DMS53 treated with DMSO at 0.1 percent for 48 hours (cell line): Measurements from ENCODE around the gene NTSR2.

Experiments
- DNase-seq: peaks from one replicate; lab custom pipeline; 2025; ENCODE audit not compliant: unreplicated experiment; lab: John Stamatoyannopoulos, UW

Gene NTSR2

GRCh38 chr2:11658208-11659114, 11.5 kb downstream of the NTSR2 start:
- DNase-seq, result no peak

DNA sequence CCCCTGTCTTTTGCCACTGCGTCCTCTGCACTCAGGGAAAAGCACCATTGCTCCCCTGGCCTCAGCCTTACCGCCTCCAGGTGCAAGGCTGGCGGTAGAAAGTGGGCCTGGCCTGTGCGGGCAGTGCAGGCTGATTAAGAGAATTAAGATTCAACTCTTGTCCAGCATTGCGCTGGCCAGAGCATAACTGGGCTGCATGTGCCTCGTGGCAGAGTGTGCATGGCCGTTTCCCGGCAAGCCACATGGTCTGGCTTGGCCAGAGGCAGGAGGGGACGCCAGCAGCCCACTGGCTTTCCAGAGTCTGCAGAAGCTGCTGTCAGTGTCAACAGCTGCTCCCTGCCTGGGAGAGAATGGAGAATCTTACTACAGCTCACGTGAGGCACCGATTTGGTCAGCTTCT, 12.3 kb downstream of the NTSR2 start:
- DNase-seq, result no peak

GRCh38 chr2:11657195-11657594, 12.8 kb downstream of the NTSR2 start:
- no peak for DNase-seq

DNA sequence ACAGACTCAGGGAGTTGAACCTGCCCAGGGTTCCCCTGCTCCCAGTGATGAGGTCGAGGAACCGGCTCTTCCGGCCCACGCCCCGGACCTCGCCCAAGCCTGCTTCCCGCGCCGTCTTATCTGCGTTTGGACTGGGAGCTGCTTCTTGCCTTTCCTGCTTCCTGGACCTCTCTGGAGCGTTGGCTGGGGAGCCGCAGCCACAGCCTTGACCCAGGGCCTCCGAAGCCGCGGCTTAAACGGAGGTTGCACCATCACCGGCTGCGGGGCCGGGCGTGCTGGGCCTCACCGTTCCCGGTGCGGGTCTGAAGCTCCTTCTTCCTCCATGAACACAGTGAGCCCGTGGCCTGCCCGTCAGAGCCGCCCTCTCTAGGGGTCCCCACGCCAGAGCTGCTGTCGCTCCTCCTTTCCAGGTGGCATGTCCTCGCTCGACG, 13.3 kb downstream of the NTSR2 start:
- DNase-seq, result no peak

DNA sequence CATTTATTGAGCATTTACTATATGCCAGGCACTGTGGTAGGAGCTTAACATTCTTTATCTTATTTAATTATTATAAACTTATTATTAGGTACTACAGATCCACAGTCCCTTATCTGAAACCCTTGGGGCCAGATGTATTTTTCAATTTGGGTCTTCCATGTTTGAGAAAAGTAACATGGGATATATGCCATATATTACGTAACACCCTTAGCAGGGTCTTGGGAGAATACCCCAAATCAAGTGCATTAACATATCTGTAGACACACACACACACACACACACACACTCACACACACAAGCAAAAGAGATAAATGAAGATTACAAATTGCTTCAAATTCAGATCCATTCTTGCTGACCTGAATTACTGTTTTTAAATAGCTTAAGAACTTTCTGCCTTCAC, 13.7 kb downstream of the NTSR2 start:
- no peak for DNase-seq

- no peak for DNase-seq
These were observed 14.5 kb downstream of the NTSR2 start for GRCh38 chr2:11655495-11655894.

DNA sequence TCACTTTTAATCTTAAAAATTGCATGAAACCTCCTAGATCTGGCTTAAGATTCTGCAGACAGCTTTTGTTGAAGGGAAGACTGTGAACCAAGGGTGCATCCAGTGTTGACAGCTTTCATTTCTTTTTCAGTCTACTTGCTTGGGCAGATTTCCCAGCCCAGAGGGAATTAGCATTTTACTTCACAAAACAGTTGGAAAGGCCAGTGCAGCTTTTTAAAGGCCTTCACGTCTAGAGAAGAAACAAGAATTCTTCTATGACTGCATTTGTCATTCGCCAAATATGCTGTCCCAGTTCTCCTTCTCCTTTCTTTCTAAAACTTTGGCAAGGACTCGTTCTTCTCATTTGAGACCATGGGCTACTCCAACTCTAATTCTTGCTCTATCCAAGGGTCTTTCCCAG, 17.4 kb downstream of the NTSR2 start:
- DNase-seq, result no peak

DNA sequence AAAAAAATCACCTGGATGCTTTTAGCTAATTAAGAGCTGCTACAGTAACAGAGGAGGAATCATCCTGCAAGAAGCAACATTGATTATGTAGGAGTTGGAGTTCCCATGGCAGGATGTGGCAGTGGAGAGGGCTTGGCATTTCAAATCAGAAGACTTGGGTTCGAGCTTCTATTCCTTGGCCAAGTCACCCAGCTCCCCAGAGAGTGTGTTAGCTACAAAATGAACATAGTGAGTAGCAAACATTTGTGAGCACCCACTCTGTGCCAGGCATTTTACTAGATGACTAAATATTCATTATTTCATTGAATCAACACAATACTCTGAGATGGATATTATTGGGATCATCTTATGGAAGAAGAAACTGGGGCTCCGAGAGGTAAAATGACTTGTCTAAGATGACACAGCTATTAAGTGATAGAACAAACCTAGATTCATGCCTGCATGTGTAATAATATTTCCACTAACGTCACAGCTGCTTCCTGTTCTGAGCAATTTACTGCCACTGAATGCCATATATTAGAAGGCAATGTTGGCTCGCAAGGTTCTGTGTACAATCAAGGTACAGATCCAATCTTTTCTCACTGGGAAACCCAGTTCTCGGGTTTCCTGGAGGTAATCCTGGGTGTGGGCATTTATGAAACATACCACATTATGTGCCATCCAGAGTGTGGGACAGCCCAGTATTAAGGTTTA, 18.0 kb downstream of the NTSR2 start:
- no peak for DNase-seq

DNA sequence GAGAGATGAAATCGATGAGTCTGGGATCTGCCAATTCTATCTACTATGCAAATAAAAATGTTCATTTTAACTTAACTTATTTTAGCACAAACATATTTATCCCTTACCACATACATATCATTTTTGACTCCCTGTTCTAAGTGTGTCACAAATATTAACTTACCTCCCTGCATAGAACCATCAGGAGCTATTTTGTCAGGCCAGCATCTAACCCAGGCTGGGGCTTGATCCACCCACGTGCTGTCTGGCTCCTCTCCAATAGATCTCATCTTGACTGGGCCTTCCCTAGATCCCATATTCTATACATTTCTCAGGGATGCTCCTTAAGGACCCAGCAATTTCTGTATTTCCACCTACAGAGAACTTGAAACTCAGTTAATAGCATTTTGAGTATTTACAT, 20.9 kb downstream of the NTSR2 start:
- no peak for DNase-seq

DNA sequence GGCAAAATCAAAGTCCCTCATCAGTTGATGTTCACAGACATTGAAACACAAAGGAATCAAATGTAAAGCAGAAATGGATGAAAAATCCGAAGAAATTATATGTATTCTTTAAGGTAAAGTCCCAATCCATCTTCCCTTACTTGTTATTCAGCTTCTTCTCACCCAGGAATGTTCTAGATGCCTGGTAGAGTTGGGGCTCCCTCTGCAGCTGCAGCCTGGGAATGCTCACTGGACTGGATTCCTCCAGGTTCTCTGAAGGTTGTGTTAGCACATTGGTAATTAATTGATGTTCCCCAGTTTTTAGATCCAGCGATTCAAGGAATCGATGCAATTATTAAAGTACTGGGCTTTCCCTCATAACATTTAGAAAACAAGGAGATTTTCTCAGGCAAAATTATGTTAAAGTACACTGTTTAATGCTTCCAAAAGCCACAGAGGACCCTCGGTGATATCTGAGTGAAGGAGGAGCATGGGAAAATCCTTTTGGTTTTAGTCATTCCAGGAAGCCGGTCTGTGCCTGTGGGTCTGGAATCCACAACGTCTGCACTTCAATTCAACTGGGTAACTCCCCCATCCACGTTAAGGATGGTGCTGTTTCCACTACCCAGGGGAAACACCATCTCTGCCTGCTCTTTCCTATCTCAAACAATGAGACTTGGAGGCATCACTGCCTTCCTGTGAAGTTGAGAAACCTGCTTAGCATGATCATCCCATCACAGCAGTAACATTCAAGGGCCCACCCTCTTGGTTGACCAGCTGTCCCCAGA, 22.0 kb downstream of the NTSR2 start:
- DNase-seq, result no peak

DNA sequence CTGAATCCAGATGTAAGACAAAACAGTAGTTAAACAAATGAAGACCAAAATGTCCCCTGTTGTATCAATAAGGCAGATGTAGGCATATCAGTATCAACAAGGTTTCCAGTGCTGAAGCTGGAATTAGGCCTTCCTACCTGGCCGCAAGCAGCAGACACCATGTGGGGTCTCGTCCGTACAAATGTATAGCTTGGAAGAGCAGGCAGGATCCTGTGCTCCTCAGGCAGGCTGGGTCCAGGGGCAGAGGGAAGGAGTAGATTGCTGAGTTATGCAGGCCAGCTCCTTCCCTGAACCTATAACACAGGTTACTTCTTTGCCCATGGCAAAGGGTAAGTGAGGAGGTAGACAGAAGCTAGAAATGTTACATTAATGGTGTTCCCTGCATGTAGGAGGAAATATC, 23.5 kb downstream of the NTSR2 start:
- DNase-seq, result no peak

DNA sequence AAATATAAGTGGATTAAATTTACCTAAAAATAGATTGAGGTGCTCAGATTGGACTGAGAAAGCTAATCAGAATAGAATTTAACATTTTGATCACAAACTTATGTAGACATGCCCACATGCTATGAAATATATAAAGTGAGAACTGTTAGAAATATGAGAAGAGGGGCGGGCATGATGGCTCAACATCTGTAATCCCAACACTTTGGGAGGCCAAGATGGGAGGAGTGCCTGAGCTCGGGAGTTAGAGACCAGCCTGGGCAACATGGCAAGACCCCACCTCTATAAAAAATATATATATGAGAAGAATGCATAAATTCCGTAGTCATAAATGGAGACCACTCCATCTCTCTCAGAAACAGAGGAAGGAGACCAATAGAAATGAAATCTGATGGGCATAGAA, 25.7 kb downstream of the NTSR2 start:
- no peak for DNase-seq

GRCh38 chr2:11642972-11643371, 27.0 kb downstream of the NTSR2 start:
- DNase-seq, result no peak

- DNase-seq, result no peak
These were observed 29.9 kb downstream of the NTSR2 start for GRCh38 chr2:11640132-11640531.

GRCh38 chr2:11639503-11639902, 30.5 kb downstream of the NTSR2 start:
- no peak for DNase-seq

- no peak for DNase-seq
These were observed 32.4 kb downstream of the NTSR2 start for GRCh38 chr2:11637546-11637945.

DNA sequence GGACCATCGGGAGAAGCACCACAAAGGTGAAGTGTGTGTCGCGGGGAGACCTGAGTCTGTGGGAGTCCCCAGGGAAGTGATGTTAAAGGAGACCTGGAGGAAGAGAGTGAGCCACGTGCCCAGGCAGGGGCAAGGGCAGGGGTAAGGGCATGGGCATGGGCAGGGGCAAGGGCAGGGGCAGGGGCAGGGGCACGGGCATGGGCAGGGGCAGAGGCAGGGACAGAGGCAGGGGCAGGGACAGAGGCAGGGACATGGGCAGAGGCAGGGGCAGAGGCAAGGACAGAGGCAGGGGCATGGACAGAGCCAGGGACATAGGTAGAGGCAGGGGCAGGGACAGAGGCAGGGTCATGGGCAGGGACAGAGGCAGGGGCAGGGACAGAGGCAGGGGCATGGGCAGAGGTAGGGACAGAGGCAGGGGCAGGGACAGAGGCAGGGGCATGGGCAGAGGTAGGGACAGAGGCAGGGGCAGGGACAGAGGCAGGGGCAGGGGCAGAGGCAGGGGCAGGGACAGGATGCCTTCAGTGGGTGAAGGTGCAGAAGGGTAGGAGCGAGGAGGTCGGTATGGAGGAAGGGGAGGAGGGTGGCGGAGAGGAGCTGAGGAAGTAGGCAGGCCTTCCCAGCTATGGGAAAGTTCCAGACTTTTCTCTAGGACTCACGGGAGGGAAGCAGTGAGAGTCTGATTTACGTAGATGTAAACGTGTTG, 33.3 kb downstream of the NTSR2 start:
- no peak for DNase-seq

DNA sequence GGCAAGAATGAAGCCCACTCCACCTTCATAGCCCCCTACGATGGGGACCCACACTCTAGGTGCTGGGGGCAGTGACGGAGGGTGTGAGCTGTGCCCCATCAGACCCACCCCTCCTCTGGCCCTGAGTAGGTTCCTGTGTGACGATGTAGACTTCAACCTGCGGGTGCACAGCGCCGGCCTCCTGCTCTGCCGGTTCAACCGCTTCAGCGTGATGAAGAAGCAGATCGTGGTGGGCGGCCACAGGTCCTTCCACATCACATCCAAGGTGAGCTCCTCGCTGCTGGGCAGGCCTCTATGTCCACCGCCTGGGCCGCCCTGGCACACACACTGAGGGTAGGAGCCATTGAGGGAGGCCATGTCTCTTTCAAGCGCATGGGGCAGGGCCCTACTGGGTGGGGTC, 34.9 kb downstream of the NTSR2 start:
- DNase-seq, result no peak

GRCh38 chr2:11634584-11634983, 35.4 kb downstream of the NTSR2 start:
- DNase-seq, result no peak

DNA sequence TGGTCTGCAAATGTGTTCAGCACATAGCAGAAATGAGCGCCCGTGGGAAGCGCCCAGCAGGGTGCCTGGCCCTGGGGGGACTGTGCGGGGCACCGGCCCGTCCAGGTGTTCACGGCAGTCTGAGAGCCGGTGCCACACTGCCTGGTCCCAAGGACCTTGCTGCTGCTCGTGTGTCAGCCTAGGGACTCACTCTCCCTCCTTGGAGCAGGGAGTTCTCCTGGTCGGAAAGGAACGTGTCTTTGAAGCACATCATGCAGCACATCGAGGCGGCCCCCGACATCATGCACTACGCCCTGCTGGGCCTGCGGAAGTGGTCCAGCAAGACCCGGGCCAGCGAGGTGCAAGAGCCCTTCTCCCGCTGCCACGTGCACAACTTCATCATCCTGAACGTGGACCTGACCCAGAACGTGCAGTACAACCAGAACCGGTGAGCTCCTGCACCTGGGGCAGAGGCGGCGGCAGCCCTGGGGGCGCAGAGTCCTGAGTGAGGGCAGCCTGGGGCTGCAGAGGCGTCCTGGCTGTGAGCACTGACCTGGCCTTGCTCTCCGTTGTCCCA, 36.0 kb downstream of the NTSR2 start:
- no peak for DNase-seq

DNA sequence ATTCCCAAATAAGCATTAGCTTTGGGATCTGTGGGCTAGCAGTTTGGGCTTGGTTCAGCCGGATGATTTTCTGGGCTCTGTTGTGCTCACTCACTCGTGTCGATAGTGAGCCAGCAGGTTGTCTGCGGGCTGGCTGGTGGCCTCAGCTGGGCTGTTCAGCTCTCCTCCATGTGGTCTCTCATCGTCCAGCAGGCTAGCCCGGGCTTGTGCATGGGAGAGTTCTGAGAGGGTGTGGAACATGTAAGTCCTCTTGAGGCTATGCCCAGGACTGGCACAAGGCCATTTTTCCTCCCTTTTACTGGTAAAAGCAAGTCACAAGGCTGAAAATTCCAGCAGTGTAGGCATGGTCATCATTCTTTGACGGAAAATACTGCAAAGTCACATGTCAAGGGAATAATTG, 38.5 kb downstream of the NTSR2 start:
- DNase-seq, result no peak
